GM19372 (cell line): Measurements from ENCODE around the gene UBAP2.

Experiments
- ATAC-seq: cut with Tn5 transposase; IDR thresholded peaks from one replicate; pipeline ENCODE4 v1.9.1; 2021; ENCODE audit warnings: mild to moderate bottlenecking, low read depth, moderate library complexity; ENCODE audit not compliant: unreplicated experiment

UBAP2 gene, protein sequence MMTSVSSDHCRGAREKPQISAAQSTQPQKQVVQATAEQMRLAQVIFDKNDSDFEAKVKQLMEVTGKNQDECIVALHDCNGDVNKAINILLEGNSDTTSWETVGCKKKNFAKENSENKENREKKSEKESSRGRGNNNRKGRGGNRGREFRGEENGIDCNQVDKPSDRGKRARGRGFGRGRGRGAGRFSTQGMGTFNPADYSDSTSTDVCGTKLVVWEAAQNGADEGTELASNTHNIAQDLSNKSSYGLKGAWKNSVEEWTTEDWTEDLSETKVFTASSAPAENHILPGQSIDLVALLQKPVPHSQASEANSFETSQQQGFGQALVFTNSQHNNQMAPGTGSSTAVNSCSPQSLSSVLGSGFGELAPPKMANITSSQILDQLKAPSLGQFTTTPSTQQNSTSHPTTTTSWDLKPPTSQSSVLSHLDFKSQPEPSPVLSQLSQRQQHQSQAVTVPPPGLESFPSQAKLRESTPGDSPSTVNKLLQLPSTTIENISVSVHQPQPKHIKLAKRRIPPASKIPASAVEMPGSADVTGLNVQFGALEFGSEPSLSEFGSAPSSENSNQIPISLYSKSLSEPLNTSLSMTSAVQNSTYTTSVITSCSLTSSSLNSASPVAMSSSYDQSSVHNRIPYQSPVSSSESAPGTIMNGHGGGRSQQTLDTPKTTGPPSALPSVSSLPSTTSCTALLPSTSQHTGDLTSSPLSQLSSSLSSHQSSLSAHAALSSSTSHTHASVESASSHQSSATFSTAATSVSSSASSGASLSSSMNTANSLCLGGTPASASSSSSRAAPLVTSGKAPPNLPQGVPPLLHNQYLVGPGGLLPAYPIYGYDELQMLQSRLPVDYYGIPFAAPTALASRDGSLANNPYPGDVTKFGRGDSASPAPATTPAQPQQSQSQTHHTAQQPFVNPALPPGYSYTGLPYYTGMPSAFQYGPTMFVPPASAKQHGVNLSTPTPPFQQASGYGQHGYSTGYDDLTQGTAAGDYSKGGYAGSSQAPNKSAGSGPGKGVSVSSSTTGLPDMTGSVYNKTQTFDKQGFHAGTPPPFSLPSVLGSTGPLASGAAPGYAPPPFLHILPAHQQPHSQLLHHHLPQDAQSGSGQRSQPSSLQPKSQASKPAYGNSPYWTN

DNA sequence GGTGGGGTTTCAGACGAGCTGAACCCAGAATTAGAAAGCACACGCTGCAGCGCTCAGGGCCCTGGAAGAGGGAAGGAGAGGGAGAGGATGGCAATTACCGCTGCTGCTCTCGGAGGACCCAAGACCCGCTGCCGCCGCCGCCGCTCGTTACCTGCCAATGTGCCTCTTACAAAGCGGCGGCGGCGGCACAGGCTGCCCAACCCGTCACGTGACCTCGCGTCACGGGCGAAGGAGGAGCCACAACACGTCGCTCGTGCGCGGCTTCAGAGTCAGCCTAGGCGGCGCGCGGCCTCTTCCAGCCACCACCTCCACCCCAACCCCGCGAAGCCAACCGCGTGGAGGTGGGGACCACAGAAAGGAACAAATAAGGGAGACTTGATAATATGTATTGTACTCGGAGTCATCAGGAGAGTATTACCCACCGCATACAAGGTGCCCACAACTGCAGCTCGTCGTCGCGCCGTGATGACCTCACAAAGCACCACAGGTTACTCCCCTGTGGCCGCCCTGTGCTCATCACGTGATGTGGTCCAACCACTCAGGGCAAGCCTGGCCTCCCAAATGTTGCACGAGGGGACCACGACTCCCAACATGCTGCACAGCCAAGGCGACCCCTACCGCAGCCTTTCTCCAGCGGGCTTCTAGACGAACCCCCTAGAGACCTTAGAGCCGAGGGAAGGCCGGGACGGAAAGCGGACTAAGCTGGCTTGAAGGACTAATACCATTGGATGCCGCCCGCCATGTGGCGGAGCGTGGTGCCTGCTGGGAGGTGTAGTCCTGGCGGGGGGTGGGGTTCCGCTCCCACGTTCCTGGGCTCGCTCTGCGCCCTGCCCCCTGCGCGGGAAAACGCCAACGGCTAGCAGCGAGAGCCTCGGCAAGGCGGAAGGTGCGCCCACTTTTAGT is at the start of gene UBAP2:
TSS of gene UBAP2 (minus strand) at position 161 of the 903 bp plus-strand sequence. CDS start 31,739 bp downstream, outside the sequence.
- peak; percentile 72 for ATAC-seq

DNA sequence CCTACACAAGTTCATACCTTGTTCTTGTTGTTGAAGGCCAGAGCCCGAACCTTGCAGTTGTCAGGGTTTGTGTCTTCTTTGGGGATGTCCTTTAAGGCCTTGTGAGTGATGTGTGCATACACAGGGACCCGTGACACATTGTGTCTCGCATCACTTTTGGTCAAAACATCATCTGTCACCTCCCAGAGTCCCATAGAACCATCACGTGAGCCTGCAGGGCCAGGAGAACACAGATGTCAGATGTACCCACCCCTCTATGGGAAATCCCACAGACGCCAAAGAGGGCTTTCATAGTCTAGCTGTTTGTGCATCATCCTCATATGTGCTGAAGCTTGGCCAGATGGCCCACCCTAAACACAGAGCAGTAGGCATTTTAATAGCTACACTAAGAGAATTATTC is 49.6 kb upstream of the UBAP2 start:
- no peak for ATAC-seq

DNA sequence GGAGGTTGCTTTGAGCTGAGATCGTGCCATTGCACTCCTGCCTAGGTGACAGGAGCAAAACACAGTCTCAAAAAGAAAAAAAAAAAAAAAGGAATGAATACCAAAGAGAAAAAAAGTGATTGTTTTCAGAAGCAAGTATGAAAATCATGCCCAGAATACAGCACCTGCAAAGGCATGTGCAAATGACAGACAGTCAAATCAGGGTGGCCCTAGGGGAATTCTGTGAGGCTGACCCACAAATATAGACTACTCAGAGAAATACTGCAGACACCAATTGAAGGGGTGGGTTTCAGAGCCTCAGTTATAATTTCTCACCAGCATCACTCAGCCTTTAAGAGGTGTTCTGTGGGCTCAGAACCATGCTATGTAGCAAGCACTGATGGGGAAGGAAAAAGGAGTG is 49.2 kb upstream of the UBAP2 start:
- no peak for ATAC-seq

DNA sequence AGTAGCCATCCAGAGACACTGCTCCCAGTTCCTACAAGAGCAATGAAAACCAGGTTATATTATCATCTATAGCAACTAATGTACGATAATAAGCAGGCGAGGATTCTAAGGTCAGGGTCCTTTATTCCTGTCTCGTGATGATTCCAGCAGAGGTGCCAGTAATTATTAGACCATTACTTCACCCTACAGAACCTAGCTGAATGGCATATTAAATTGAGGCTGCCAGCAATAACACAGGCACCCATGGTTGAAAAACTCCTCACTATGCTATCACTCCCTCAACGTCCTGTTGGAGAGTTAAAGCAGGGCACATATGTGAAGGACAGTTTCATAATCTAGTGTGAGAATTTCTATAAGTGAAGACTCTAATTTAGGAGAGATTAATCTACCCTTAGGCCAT is 48.1 kb upstream of the UBAP2 start:
- no peak for ATAC-seq

DNA sequence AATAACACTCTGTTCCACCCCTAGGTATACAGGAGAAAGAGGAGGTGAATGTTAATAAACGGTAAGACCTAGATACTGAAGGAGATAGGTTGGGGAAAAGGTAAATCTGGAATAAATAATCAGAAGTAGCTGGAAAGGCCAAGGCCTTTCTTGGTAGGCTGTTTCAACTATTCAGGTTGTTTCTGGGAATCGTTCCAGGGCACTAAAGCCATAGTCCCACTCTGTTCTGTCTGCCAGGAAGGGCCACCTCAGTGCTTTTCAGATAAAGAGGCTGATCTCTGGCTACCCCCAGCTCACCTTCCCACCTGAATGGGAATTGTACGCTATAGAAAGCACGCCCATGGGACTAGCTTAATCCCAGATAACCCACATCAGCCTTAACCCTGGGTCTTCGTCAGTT is 44.9 kb upstream of the UBAP2 start:
- no peak for ATAC-seq

DNA sequence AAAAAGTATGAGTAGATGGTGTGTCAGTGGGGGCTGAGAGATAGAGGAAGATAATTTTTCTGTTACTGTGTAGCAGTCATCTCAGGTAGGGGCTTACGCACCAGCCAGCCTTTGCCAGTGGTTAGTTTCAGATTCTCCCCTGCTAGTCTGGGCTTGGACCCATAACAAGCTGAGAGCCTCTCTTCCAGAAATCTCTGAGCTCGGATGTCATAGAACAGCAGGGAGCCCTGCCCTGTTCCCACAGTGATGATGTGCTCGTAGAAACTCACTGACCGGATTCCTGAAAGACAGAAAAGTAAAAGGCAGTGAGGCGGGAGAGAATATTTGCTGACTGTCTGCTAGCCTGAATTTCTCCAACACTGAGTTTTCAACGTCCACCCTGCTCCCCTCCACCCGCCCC is 40.6 kb upstream of the UBAP2 start:
- no peak for ATAC-seq

DNA sequence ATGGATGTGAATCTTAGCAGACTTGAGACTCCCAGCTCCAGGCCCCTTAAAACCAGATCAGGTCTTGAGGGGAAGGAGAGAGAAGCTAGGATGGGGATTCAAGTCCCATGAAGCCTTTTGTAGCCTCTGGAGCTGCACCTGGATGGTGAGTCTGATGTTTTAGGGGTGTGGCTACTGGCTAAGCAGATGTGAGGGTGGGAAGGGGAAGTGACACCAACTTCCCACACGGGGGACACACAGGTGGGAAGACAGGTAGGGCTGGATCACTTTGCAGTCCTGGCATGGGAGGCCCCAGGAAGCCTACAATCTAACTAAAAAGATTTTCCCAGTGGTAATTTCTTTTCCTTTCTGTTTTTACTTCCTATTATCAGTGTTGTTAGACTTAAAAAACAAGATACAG is 38.7 kb upstream of the UBAP2 start:
- ATAC-seq, result no peak

DNA sequence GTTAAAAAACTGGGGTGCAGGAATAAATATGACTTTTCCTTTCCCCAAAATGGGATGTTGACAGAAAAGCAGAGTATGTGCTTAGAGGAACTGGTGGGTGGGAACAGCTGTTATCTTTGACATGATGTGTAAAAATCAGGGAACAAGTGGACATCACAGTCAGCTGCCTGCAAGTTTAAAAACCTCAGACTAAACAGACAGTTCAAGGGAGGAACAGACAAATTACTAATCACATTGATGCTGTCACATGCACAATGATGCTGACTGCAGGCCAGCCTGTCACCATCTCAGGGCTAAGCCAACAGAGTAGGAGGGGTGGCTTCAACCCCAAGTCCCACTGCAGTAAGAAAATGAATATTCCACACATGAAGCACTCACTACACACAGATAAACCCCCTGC is 38.2 kb upstream of the UBAP2 start:
- ATAC-seq, result no peak

DNA sequence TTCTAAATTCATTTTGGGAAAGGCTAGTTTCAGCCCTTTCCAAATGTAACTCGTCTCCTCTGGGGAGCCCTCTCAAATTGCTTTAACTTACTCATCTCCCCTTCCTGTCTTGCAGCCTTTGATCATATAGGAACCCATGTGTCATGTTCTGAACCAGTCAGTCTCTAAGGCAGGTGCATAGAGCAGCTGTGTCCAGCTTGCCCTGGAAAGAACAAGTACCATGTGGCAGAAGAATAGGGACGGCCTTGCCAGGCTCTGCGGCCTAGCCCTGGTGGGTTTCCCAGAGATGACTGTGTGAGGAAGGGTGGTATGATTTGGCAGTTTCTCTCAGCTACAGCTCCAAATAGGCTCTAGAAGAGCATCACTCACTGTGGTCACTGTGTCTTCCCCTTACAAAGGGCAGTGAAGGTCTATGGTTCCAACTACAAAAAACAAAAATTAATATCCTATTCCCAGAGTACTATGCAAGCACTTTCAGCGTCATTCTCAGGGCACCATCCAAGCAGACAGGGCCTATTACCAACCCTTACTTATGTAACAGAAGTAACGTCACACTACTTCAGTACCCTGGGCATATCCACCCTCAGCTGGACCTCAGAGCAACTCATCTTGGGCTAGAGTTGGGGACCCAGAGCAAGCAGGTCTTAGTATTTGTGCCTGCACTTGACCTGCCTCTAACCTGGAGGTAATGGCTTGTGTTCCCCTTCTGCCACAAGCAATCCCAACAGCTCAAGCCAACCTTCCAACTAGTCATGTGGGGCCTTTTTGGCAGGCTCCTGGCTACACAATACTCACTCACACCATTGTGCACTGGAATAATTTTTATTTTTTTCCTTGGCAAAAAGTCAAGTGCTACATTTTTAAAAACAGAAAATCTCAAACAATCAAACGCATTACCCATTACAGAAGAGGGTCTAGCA is 37.2 kb upstream of the UBAP2 start:
- no peak for ATAC-seq

DNA sequence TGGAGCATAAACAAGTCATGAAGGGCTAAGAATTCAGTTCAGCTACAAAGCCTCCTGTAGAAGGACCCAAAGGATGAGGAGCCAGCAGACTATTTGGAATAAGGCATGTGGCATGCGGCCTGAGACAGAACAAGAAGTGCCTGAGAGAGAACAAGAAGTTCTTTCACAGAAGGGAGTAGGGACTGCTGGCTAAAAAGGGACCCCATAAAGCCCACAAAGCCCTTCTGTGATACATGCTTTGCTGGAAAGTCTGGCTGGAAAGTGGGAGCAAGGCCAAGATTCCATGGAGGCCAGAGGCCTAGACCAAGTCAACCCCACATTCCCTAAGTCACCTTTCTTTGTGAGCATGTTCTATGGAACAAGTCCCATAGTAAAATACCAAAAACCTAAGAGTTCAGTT is 35.9 kb upstream of the UBAP2 start:
- ATAC-seq, result no peak

DNA sequence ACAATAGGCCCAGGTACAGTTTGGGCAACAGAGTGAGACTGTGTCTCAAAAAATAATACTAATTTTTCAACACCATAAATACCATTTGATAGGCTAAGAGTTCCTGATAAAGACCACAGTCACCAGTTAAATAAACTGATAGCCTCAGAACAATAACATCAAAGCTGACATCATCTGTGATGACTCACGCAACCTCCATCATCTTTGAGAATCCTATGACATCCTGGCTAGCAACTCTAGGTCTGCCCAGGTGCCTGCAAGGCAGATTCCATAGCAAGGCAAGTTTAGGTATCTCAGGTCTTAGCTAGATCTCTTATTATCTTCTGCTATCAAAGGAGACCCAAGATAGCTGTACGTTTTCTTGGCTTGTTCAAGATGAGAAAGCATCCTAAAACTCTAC is 30.5 kb upstream of the UBAP2 start:
- no peak for ATAC-seq

DNA sequence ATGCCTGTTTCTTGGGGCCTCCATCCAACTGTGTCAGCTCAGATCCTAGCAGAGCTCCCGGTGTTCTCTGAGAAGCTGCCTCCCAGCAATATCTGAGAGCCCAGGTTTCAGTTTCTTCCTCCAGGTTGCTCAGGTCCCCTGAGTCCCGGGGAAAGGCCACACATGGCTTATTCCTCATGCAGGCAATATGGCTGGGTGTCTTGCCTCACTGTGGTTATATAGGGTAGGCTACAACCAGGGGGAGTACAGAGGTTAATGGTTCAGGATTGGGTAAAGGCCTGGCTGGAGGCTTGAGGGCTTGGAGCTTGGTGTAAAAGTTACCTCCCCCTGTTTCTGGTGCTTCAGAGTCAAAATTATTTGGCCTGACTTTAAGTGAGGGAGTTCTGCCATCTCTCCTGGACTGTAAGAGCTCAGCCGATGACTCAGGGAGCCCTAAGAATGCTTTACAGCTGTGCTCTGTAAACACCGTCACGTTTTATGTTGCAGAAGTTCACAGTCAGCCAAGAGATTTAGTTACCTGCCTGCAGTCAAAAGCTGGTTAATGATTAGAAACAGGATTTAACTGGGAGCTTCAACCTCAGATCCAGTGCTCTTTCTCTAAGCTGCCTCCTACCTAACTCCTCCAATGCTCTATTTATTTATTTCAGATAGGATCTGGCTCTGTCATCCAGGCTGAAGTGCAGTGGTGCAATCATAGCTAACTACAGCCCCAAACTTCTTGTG is 24.3 kb upstream of the UBAP2 start:
- ATAC-seq, result no peak

DNA sequence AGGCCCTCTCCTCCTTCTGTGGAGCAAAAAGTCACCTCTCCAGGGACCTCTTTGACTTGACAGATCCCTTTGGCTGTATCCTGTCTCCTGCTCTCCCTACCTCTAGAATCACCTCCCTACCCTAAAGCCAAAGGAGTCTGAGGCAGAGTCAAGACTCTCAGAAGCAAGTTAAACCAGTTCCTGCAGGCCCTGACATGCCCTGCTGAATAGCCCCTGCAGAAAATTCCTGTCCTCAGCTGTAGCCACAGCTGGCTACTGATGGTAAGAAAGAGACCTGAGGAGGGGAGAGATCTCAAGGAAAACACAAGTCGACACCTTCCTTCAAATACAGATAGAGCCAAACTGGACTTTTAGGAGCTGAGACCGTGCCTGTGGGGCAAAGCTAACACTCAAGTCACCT is 23.7 kb upstream of the UBAP2 start:
- ATAC-seq, result no peak

DNA sequence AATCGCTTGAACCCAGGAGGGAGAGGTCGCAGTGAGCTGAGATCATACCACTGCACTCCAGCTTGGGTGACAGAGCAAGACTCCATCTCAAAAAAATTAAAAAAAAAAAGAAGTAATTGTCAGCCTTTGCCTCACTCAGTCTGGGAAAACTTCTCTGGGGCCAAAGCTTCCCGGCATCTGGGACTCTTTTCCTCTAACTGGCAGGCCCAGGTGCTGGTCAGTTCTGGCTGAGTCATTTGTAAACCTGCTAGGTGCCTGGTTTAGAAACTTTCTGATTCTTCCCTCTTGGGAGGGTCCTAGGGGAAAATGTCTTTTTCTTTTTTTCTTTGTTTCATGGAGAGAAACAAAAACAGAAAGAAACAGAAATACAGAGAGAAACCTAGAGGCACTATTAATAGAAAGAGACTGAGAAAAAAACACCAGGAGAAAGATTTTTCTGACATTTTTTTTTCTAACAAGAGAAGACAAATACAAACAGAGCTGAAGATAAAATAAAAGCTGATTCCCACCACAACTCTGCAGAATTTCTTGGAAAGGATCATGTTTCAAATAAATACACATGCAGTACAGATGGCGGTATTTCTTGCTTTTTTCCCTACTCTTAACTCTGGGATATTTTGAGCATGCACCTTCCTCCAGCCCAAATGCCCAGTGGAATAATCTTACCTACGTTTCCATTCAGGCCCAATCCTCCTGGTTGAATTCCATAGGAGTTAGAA is 22.1 kb upstream of the UBAP2 start:
- ATAC-seq, result no peak

DNA sequence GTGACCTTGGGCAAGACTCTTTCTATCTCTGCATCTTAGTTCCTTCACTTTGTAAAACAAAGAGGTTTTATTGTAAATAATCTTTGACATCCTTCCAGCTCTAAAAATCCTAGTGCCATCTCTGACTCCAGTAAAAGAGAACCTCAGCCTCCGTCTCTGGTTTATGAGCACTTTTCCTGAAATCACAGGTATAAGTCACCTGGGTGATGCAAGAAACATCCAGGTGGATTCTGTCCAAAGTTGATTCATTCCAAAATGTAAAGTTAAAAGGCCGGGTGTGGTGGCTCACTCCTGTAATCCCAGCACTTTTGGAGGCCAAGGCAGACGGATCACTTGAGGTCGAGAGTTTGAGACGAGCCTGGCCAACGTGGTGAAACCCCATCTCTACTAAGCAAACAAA is 21.1 kb upstream of the UBAP2 start:
- ATAC-seq, result no peak

DNA sequence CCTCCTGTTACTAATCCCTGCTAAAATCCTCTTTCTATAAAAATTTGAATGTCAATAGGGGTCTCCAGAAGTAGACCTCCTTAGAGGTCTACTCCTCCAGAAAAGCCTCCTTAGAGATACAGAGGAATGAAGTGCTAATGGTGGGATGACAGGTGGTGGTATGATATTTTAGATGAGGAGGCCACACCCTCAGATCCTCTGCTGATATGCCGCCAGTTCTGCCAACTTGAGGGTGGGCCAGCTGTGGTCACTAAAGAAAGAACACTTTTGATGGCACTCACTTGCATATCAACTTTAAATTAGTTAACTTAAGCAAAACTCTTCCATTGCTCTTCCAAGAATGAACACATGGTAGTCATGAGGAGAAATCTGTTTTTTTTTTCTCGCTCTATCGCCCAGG is 16.9 kb upstream of the UBAP2 start:
- no peak for ATAC-seq

DNA sequence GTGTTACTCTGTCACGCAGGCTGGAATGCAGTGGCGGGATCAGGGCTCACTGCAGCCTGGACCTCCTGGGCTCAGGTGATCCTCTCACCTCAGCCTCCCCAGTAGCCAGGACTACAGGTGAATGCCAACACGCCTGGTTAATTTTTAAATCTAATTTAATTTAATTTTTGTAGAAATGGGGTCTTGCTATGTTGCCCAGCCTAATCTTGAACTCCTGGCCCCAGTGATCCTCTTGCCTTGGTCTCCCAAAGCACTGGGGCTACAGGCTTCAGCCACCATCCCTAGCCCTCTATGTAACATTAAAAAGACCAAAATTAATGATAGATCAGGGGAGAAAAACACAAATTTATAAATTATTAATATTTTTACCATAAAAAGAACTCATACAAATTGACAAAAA is 11.3 kb upstream of the UBAP2 start:
- ATAC-seq, result no peak

DNA sequence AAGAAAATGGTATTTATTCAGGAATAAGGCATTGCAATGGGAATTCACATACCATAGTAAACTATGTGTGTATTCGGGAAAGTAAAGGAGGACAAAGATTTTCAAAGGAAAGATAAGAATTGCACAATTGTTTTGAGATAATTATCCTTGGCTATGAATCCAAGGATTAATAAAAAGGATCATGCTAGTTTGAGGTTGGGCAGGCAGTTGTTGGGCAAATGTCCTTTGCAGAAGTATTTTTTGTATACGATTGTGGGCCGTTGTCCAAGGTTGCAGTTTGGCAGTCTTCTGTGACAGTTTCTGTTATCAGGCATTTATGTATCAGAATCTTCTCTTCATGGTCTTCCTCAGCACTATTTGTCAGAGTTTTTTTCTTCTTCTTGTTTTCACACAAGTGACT is 10.6 kb upstream of the UBAP2 start:
- ATAC-seq, result no peak
